ENCODE results near the gene NUDCD3. TPM values are rescaled to one million over a fixed set of nuclear protein-coding genes. Genes with fewer than 3 reads are reported as not detected.
A peak's percentile ranks its signal among the peaks of the same experiment; 100 is the strongest.

The NUDCD3 gene
- total RNA-seq, 1 donor, result 47.1 TPM

- DNase-seq (ENCODE audit: low read depth), result no peak
- no peak overlapping the region for H3K4me3 ChIP-seq (ENCODE audit: low read depth, low read length)
- no peak for TF ChIP-seq CTCF (IDR thresholded peaks at IDR 0.05; ENCODE audit: insufficient read depth, low read length)
These were observed 123.5 kb downstream of the NUDCD3 start for GRCh38 chr7:44366986-44367385.

GRCh38 chr7:44353668-44354067, 136.8 kb downstream of the NUDCD3 start:
- DNase-seq (ENCODE audit: low read depth), result no peak
- H3K4me3 ChIP-seq (ENCODE audit: low read depth, low read length), result no peak overlapping the region
- no peak for TF ChIP-seq CTCF (IDR thresholded peaks at IDR 0.05; ENCODE audit: insufficient read depth, low read length)

- no peak for DNase-seq (ENCODE audit: low read depth)
- TF ChIP-seq CTCF (IDR thresholded peaks at IDR 0.05; ENCODE audit: insufficient read depth, low read length), result no peak
- H3K4me3 ChIP-seq (ENCODE audit: low read depth, low read length), result no peak overlapping the region
These were observed 141.3 kb downstream of the NUDCD3 start for GRCh38 chr7:44348851-44349781.

DNA sequence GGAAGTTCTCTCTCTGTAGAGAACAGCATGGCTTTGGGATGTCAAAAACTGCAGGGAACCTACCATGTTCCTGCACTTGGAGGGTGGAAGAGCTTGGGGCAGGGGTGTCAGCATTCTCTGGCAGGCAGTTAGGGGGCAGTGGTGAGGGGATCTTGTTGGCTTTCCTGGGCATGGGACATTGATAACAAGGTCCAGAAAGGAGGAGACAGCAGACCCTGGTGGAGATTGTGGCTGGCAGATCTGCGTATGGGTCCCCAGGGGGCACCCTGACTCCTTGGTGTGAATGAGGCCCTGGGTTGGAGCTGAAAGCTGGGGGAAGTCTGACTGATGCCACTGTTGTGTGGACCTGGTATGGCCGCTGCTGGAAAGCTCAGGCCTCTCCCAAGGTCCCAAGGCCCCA, 142.2 kb downstream of the NUDCD3 start:
- DNase-seq (ENCODE audit: low read depth), result peak; percentile 42
- no peak overlapping the region for H3K4me3 ChIP-seq (ENCODE audit: low read depth, low read length)
- TF ChIP-seq CTCF (IDR thresholded peaks at IDR 0.05; ENCODE audit: insufficient read depth, low read length), result peak; percentile 48

DNA sequence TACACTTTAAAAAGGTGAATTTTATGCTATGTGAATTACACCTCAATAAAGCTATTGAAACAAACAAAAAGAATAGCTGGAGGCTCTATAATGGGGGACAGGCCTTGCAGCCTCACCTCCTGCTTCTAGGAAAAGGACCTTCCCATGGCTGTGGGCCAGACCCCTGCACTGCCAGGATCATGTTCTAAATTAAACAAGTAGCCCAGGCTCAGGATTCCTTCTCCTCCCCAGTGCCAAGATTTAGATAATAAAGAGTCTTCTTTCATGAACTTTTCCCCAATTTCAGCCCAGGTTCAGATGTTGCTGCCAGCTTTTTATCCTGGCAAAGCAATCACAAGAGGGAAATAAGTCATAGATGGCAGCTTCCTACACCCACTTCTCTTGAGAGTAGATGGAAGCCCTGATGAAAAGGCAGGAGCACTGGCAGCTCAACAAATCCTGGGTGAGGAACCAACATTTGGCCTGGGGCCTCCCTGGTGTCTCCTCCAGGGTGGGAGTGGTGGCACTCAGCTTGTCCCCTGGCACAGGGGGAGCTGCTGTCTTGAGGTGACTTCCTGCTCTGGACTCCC, 142.8 kb downstream of the NUDCD3 start:
- no peak for TF ChIP-seq CTCF (IDR thresholded peaks at IDR 0.05; ENCODE audit: insufficient read depth, low read length)
- no peak overlapping the region for H3K4me3 ChIP-seq (ENCODE audit: low read depth, low read length)
- peak; percentile 22 for DNase-seq (ENCODE audit: low read depth)

DNA sequence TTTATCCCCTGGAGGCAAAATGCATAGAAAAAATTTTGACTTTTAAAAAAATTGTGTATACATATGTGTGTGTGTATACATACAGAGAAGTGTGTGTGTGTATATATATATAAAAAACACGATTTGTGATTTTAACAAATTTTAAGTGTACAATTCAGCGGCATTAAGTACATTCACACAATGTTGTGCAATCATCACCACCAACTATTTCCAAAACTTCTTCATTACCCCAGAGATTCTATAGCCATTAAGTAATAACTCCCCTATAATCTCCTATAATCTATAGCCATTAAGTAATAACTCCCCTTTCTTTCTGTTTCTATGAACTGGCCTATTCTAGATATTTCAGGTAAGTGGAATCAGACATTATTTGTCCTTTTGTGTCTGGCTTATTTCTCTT, 144.4 kb downstream of the NUDCD3 start:
- DNase-seq (ENCODE audit: low read depth), result no peak
- TF ChIP-seq CTCF (IDR thresholded peaks at IDR 0.05; ENCODE audit: insufficient read depth, low read length), result no peak
- no peak overlapping the region for H3K4me3 ChIP-seq (ENCODE audit: low read depth, low read length)
